ENCODE data around the gene PRRT1B.

Gene PRRT1B

GRCh38 chr9:131589993-131590392 is 44.7 kb downstream of the PRRT1B start:
- H3K27me3 ChIP-seq (replicated peaks; ENCODE audit: insufficient read depth, low read length) = no peaks in the 10 kb centered on the region
- no peaks in the 10 kb centered on the region for H3K4me1 ChIP-seq (ENCODE audit: low read length)
- H2AFZ ChIP-seq (ENCODE audit: low read length) = no peak overlapping the region
- H3K4me3 ChIP-seq (ENCODE audit: low read length) = no peak overlapping the region
- H3K27ac ChIP-seq (ENCODE audit: low read length) = no peak overlapping the region
- no peaks in the 10 kb centered on the region for H3K79me2 ChIP-seq (ENCODE audit: low read length)
- H3K9ac ChIP-seq (ENCODE audit: low read length) = no peak overlapping the region
- no peaks in the 10 kb centered on the region for H4K20me1 ChIP-seq (ENCODE audit: insufficient read depth, low read length)
- H3K36me3 ChIP-seq (replicated peaks; ENCODE audit: insufficient read depth, low read length) = 0 out of 2 replicates have a peak, but pooled peaks cover 8% of the 10 kb centered on the region
- DNase-seq = no peak
- no peaks in the 10 kb centered on the region for H3K9me2 ChIP-seq (replicated peaks; ENCODE audit: insufficient read depth, low read length)
- no peaks in the 10 kb centered on the region for H3F3A ChIP-seq (ENCODE audit: insufficient read depth, low read length)
- no peak overlapping the region for H3K4me2 ChIP-seq (ENCODE audit: low read depth, low read length)
- H3K9me3 ChIP-seq (replicated peaks; ENCODE audit: insufficient read depth, low read length) = no peaks in the 10 kb centered on the region
- no peak for TF ChIP-seq EZH2 (optimal IDR thresholded peaks at IDR 0.05; ENCODE audit: low read depth, low read length)
- TF ChIP-seq EZH2phosphoT487 (IDR thresholded peaks at IDR 0.05; ENCODE audit: low read length) = no peak
- no peak for TF ChIP-seq CTCF (IDR thresholded peaks at IDR 0.05; ENCODE audit: low read length)

DNA sequence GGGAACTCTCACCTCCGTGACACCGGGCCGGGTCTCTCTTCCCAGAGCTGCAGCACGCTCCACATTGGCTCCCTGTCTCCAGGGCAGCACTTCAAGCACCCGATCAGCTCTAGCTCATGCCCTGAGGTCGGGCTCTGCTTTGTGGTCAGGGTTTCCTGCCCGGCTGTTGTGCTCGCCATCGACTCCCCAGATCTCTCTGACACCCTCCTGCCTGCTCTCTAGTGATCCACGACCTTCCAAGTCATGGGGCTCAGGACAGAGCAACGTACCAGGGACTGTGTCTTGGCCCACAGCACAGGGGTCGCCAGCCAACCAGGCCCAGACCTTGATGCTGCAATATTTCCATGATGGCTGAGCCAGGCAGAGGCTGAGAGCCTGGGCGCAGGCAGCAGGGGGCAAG is 45.1 kb downstream of the PRRT1B start:
- Histone ChIP-seq H3K4me2 (ENCODE audit: low read depth, low read length) (no peak overlapping the region), H3K4me3 (ENCODE audit: low read length) (no peak overlapping the region), H3K4me1 (ENCODE audit: low read length) (no peaks in the 10 kb centered on the region), H3K36me3 (replicated peaks; ENCODE audit: insufficient read depth, low read length) (peaks cover 10% of the 10 kb centered on the region; the same call in 1 of the 2 replicates), H3K79me2 (ENCODE audit: low read length) (no peaks in the 10 kb centered on the region), H3F3A (ENCODE audit: insufficient read depth, low read length) (no peaks in the 10 kb centered on the region), H3K27me3 (replicated peaks; ENCODE audit: insufficient read depth, low read length) (no peaks in the 10 kb centered on the region), H3K9ac (ENCODE audit: low read length) (no peak overlapping the region), H3K9me3 (replicated peaks; ENCODE audit: insufficient read depth, low read length) (no peaks in the 10 kb centered on the region), H2AFZ (ENCODE audit: low read length) (no peak overlapping the region), H4K20me1 (ENCODE audit: insufficient read depth, low read length) (no peaks in the 10 kb centered on the region), H3K27ac (ENCODE audit: low read length) (no peak overlapping the region), H3K9me2 (replicated peaks; ENCODE audit: insufficient read depth, low read length) (no peaks in the 10 kb centered on the region)
- DNase-seq = no peak
- no peak for TF ChIP-seq EZH2 (optimal IDR thresholded peaks at IDR 0.05; ENCODE audit: low read depth, low read length)
- no peak for TF ChIP-seq CTCF (IDR thresholded peaks at IDR 0.05; ENCODE audit: low read length)
- no peak for TF ChIP-seq EZH2phosphoT487 (IDR thresholded peaks at IDR 0.05; ENCODE audit: low read length)

GRCh38 chr9:131590907-131591844 is 45.9 kb downstream of the PRRT1B start:
- H4K20me1 ChIP-seq (ENCODE audit: insufficient read depth, low read length) = no peaks in the 10 kb centered on the region
- no peak overlapping the region for H2AFZ ChIP-seq (ENCODE audit: low read length)
- peaks cover 13% of the 10 kb centered on the region; the same call in 1 of the 2 replicates for H3K36me3 ChIP-seq (replicated peaks; ENCODE audit: insufficient read depth, low read length)
- H3K4me3 ChIP-seq (ENCODE audit: low read length) = no peak overlapping the region
- no peak overlapping the region for H3K27ac ChIP-seq (ENCODE audit: low read length)
- peak; percentile 69 for DNase-seq
- no peaks in the 10 kb centered on the region for H3K79me2 ChIP-seq (ENCODE audit: low read length)
- no peak overlapping the region for H3K9ac ChIP-seq (ENCODE audit: low read length)
- no peaks in the 10 kb centered on the region for H3F3A ChIP-seq (ENCODE audit: insufficient read depth, low read length)
- H3K9me2 ChIP-seq (replicated peaks; ENCODE audit: insufficient read depth, low read length) = no peaks in the 10 kb centered on the region
- no peaks in the 10 kb centered on the region for H3K9me3 ChIP-seq (replicated peaks; ENCODE audit: insufficient read depth, low read length)
- no peak overlapping the region for H3K4me2 ChIP-seq (ENCODE audit: low read depth, low read length)
- no peaks in the 10 kb centered on the region for H3K4me1 ChIP-seq (ENCODE audit: low read length)
- TF ChIP-seq EZH2phosphoT487 (IDR thresholded peaks at IDR 0.05; ENCODE audit: low read length) = no peak
- TF ChIP-seq CTCF (IDR thresholded peaks at IDR 0.05; ENCODE audit: low read length) = peak; percentile 62
- H3K27me3 ChIP-seq (replicated peaks; ENCODE audit: insufficient read depth, low read length) = no peaks in the 10 kb centered on the region
